Retina (tissue), 1 donor: ENCODE results near the gene STX11.
"Not testable (repeated sequence)": the region's sequence is repeated elsewhere in the genome, so short reads cannot be mapped to it uniquely, and the experiment has no call there.

Source experiments
- DNase-seq: peaks from one replicate; pipeline ENCODE4 v3.0.0-alpha.2; 2016

Gene STX11

GRCh38 chr6:144149894-144150709 lies at the start of gene STX11:
Gene STX11 (plus strand): TSS chr6:144150517. CDS start chr6:144186628, 36,111 bp downstream.
- peak; percentile 79 for DNase-seq

DNA sequence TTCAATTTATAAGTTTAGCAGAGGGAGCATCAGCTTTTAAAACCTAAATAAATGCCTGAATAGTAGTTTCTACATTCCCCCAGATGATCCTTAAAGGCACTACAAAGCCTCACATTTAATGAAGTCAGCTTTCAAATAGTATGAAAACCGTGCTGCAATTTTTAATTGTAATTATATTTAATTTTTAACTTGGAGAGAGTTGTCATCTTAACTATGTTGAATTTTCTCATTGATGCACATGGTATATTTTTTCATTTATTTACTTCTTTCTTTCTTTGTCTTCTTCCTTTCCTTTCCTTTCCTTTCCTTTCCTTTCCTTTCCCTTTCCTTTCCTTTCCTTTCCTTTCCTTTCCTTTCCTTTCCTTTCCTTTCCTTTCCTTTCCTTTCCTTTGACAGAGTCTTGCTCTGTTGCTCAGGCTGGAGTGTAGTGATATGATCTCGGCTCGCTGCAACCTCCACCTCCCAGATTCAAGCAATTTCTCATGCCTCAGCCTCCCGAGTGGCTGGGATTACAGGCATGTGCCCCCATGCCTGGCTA lies 47.2 kb upstream of the STX11 start:
- DNase-seq: no peak

DNA sequence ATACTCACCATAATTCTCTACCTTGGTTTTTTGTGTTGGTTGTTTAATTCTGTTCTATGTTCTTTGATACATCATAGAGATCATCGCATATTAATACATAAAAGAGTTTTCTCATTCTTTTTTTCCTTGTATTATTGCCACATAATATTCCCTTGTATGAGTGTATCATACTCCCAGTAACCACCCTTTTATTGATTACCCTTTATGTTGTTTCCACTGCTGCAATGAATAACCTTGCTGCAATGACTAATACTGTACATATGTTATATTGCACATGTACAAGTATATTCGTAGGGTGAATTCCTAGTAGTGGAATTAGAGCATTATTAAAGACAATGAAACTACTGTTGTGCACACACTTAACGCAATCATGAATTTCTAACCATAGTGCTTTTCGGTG lies 45.8 kb upstream of the STX11 start:
- no peak for DNase-seq

GRCh38 chr6:144104898-144105487 lies 45.3 kb upstream of the STX11 start:
- peak; percentile 37 for DNase-seq

DNA sequence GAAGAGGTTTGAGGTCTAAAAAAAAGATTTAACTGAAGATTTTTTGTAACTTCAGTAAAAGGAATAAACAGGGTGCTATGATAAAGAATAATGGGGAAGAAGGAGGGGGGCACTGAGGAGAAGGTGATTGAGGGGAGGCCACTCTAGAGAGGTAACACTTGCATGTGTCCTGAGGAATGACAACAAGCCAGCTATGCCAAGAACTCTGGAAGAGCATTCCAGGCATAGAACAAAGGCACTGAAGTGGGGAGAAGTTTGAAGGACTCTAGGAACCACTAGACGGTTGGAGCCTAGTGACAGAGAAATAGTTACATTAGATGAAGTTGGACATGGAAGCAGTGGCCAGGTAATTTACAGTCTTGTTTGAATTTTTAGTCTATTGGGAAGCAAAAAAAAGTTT lies 44.1 kb upstream of the STX11 start:
- DNase-seq: no peak

- DNase-seq: no peak
These were observed 40.1 kb upstream of the STX11 start for GRCh38 chr6:144110210-144110609.

GRCh38 chr6:144113366-144113765 lies 37.0 kb upstream of the STX11 start:
- no peak for DNase-seq

GRCh38 chr6:144115219-144115618 lies 35.1 kb upstream of the STX11 start:
- DNase-seq: no peak

DNA sequence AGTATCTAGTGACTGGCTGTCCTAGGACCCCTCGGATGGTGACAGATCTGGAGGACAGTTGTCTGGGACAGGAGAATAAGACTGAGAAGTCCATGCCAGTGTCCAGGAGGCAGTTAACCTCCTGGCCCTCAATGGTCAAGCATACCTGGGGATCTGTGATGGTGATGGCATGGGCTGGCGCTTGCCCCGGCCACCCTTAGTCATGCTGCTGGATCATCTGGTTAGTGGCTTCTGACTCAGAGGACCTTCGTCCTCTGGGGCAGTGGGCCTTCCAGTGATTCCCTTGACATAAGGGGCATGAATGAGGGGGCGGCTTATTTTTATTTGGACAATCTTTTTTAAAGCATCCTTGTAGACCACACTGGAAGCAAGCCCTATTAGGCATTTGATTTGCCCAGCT lies 30.9 kb upstream of the STX11 start:
- no peak for DNase-seq

GRCh38 chr6:144122861-144123260 lies 27.5 kb upstream of the STX11 start:
- no peak for DNase-seq

GRCh38 chr6:144123421-144123820 lies 26.9 kb upstream of the STX11 start:
- no peak for DNase-seq

DNA sequence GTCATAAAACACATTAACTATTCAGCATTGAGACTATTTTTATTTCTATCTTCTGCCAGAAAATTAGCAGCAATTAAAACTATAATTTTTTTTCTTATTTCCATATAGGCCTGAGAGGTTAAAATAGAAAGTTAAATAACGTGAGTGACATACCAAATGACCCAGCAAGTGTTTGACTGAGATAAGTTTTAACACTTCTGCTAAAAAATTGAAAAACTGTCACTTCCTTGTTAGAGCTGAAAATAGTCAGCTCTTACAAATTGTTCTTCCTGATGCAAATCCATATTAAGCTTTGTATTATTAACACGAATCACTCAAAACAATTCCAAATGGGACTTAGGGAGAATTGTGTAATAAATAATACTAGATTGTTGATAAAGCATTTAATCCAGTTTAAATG lies 26.5 kb upstream of the STX11 start:
- DNase-seq: no peak

DNA sequence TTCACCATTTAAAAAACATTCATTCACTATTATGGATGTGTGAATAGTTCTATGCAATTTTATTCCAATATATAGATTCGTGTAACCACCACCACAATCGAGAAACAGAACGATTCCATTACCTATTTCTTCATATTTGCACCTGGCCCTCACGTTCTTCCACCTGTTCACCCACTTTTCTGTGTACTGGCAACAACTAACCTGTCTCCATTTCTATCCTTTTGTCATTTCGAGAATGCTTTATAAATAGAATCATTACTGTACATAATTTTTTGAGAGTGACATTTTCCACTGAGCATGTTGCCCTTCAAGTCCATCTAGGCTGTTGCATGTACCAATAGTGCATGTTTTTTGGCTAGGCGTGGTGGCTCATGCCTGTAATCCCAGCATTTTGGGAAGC lies 23.2 kb upstream of the STX11 start:
- DNase-seq: no peak

GRCh38 chr6:144129469-144129868 lies 20.8 kb upstream of the STX11 start:
- no peak for DNase-seq

DNA sequence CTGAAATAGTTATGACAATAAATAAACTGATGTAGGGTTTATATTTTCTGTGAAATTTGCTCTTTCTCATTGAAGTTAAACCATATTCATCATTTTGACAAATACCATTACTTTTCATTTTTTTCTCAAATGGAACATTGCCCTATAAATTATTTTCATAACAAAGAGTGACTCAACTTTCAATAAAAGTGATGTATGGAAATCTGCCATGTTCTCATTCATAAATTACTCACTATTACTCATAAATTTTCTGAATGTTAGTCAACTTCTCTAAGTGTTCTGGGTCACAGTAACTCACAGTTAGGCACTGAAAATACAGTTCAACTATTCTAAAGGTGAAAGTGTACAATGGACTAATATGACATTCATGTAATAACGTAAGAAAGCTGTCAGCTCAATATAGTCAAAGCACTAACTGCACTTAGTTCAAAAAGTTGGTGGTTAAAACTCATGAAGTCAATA lies 19.0 kb upstream of the STX11 start:
- no peak for DNase-seq

DNA sequence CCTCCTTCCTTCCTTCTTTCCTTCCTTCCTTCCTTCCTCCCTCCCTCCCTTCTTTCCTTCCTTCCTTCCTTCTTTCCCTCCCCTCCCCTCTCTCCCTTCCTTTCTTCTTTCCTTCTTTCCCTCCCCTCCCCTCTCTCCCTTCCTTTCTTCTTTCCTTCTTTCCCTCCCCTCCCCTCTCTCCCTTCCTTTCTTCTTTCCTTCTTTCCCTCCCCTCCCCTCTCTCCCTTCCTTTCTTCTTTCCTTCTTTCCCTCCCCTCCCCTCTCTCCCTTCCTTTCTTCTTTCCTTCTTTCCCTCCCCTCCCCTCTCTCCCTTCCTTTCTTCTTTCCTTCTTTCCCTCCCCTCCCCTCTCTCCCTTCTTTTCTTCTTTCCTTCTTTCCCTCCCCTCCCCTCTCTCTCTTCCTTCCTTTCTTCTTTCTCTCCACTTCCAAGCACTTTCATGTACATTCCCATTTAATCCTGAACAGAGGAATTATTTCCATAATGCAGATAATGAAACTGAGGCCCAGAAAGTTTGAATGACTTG lies 18.1 kb upstream of the STX11 start:
- DNase-seq: not testable (repeated sequence)

- no peak for DNase-seq
These were observed 17.0 kb upstream of the STX11 start for GRCh38 chr6:144133225-144133821.

GRCh38 chr6:144134176-144134575 lies 16.1 kb upstream of the STX11 start:
- no peak for DNase-seq

DNA sequence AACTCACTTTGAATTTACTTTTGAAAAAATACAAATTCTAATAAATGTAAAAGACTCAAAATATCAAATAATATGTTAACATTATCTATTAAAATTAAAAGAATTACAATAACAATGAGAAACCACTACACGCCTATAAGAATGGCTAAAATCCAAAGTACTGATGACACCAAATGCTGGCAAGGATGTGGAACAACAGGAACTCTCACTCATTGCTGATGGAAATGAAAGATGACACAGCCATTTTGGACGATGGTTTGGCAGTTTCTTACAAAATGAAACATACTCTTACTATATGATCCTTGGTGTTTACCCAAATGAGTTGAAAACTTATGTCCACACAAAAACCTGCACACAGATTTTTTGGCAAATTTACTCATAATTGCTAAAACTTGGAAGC lies 15.6 kb upstream of the STX11 start:
- no peak for DNase-seq

GRCh38 chr6:144138542-144138941 lies 11.8 kb upstream of the STX11 start:
- no peak for DNase-seq

GRCh38 chr6:144139817-144140216 lies 10.5 kb upstream of the STX11 start:
- DNase-seq: no peak

GRCh38 chr6:144140867-144141266 lies 9.4 kb upstream of the STX11 start:
- DNase-seq: no peak

- no peak for DNase-seq
These were observed 8.8 kb upstream of the STX11 start for GRCh38 chr6:144141470-144141869.

DNA sequence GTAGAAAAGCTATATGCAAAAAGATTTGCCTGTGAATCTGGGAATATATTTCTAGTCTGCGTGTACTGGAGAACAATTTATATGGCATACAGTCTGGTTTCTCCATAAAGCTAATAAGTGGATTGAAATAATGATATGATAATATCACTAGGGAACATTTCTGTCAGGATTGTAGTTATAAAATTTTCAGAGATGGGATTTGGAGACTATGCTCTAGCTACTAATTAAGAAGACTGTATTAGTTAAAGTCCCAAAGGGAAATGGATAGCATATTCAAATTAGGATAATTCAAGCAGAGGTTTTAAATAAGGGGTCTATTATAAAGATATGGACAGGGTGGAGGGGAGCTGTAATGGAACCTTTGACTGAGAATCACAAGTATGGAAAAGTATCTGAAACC lies 7.2 kb upstream of the STX11 start:
- DNase-seq: no peak
